Thyroid gland (tissue), 4 donors: ENCODE measurements around the gene COMMD9. TPM values are rescaled to one million over a fixed set of nuclear protein-coding genes. Genes with fewer than 3 reads are reported as not detected.

Source experiments
- DNase-seq, 2 donors: peaks; one replicate each; pipeline ENCODE4 v3.0.0-alpha.2; 2019
- H3K27ac ChIP-seq, 3 donors: fragments of 200-600 bp; sonication (generic); 1 replicate in 2 of 3; 2 replicates in 1 of 3; pipeline ENCODE4 v1.5.1; 2016 to 2019; ENCODE audit warnings: mild to moderate bottlenecking in 1 of 3, moderate library complexity in 1 of 3
- H3K27me3 ChIP-seq: fragments of 200-600 bp; sonication (generic); one replicate; pipeline ENCODE4 v1.5.1; 2019
- H3K36me3 ChIP-seq, 2 donors: fragments of 200-600 bp; sonication (generic); one replicate each; pipeline ENCODE4 v1.5.1; 2016 to 2019
- H3K4me1 ChIP-seq, 2 donors: fragments of 200-600 bp; sonication (generic); one replicate each; pipeline ENCODE4 v1.5.1; 2017 to 2019
- H3K4me3 ChIP-seq, 3 donors: fragments of 200-600 bp; sonication (generic); replicated peaks in 1 of 3; 1 replicate in 2 of 3; 2 replicates in 1 of 3; pipeline ENCODE4 v1.5.1; 2016; ENCODE audit warnings: mild to moderate bottlenecking in 1 of 3
- H3K9me3 ChIP-seq: fragments of 200-600 bp; sonication (generic); one replicate; pipeline ENCODE4 v1.5.1; 2017
- CTCF ChIP-seq, 6 experiments: fragments of 200-600 bp in 3 of 6; fragments of 450-650 bp in 3 of 6; sonication (generic) in 3 of 6; IDR thresholded peaks; one replicate each; pipeline ENCODE4 v1.5.1; 2016 to 2019; ENCODE audit warnings: antibody characterized with exemption in 6 of 6, mild to moderate bottlenecking in 2 of 6, inconsistent platforms in 1 of 6, moderate library complexity in 1 of 6
- POLR2A ChIP-seq, 2 donors: fragments of 450-650 bp; IDR thresholded peaks; one replicate each; pipeline ENCODE4 v1.6.1; 2017; ENCODE audit warnings: antibody characterized with exemption in 2 of 2, mild to moderate bottlenecking in 2 of 2, moderate library complexity in 1 of 2
- WGBS, 2 donors: methylation state at CpG; one replicate each; pipeline ENCODE4 v1.1.5; 2017; 5-methylcytosine and 5-hydroxymethylcytosine counted together
- intact Hi-C: fragments of 100-400 bp; cut with DNase I; formaldehyde crosslinking; loops from one replicate; pipeline ENCODE4 v1.15.1; 2023
- total RNA-seq, 4 donors: library from RNA; depleted of rRNA; stranded (reverse); fragments of >200 nt; gene quantifications; one replicate each; pipeline ENCODE4 v1.2.3, GENCODE V29; 2016

The COMMD9 gene
- total RNA-seq, 4 donors from 2014 or later, result 43.5 to 52.6 (median 51.0) TPM

GRCh38 chr11:36249246-36249645 is 40.0 kb downstream of the COMMD9 start:
- Histone ChIP-seq H3K27ac (no peak overlapping the region), H3K9me3 (no peaks in the 10 kb centered on the region), H3K27me3 (no peaks in the 10 kb centered on the region), H3K4me3 (no peak overlapping the region), H3K36me3 (no peaks in the 10 kb centered on the region), H3K4me1 (no peaks in the 10 kb centered on the region)
- no peak for TF ChIP-seq POLR2A (IDR thresholded peaks at IDR 0.05)
- no peak for TF ChIP-seq CTCF (IDR thresholded peaks at IDR 0.05)
- intact Hi-C loops, result no loop called here
- no peak for DNase-seq
- WGBS, 2 donors, result 74 to 76% methylated on average over 2 of the region's 2 CpGs

- Histone ChIP-seq H3K9me3 (no peaks in the 10 kb centered on the region), H3K27me3 (no peaks in the 10 kb centered on the region), H3K4me3 (no peak overlapping the region), H3K4me1 (no peaks in the 10 kb centered on the region), H3K27ac (no peak overlapping the region), H3K36me3 (no peaks in the 10 kb centered on the region)
- WGBS, 2 donors, result 70 to 78% methylated on average over 4 of the region's 4 CpGs
- intact Hi-C loops, result no loop called here
- no peak for TF ChIP-seq CTCF (IDR thresholded peaks at IDR 0.05)
- no peak for TF ChIP-seq POLR2A (IDR thresholded peaks at IDR 0.05)
- no peak for DNase-seq
These were observed 40.8 kb downstream of the COMMD9 start for GRCh38 chr11:36248436-36248835.

- H3K27me3 ChIP-seq, result no peaks in the 10 kb centered on the region
- intact Hi-C loops, result no loop called here
- H3K9me3 ChIP-seq, result no peaks in the 10 kb centered on the region
- no peaks in the 10 kb centered on the region for H3K36me3 ChIP-seq
- no peak for TF ChIP-seq POLR2A (IDR thresholded peaks at IDR 0.05)
- TF ChIP-seq CTCF (IDR thresholded peaks at IDR 0.05), result no peak
- H3K4me1 ChIP-seq, result no peaks in the 10 kb centered on the region
- 50 to 61% methylated on average over 3 of the region's 3 CpGs for WGBS, 2 donors
- no peak overlapping the region for H3K27ac ChIP-seq
- no peak overlapping the region for H3K4me3 ChIP-seq
- DNase-seq, result no peak
These were observed 41.7 kb downstream of the COMMD9 start for GRCh38 chr11:36247493-36247892.

GRCh38 chr11:36243641-36244040 is 45.6 kb downstream of the COMMD9 start:
- Histone ChIP-seq H3K27me3 (no peaks in the 10 kb centered on the region), H3K36me3 (no peaks in the 10 kb centered on the region), H3K27ac (no peak overlapping the region), H3K4me1 (no peaks in the 10 kb centered on the region), H3K9me3 (no peaks in the 10 kb centered on the region), H3K4me3 (no peak overlapping the region)
- intact Hi-C loops, result no loop called here
- WGBS, 2 donors, result 62 to 68% methylated on average over 1 of the region's 1 CpG
- no peak for DNase-seq
- no peak for TF ChIP-seq CTCF (IDR thresholded peaks at IDR 0.05)
- TF ChIP-seq POLR2A (IDR thresholded peaks at IDR 0.05), result no peak

- no peaks in the 10 kb centered on the region for H3K36me3 ChIP-seq
- H3K27me3 ChIP-seq, result no peaks in the 10 kb centered on the region
- no peaks in the 10 kb centered on the region for H3K9me3 ChIP-seq
- intact Hi-C loops, result no loop called here
- no peaks in the 10 kb centered on the region for H3K4me1 ChIP-seq
- WGBS, 2 donors, result 100% methylated on average over 1 of the region's 1 CpG
- TF ChIP-seq POLR2A (IDR thresholded peaks at IDR 0.05), result no peak
- TF ChIP-seq CTCF (IDR thresholded peaks at IDR 0.05), result no peak
- no peak for DNase-seq
- H3K4me3 ChIP-seq, result no peak overlapping the region
- H3K27ac ChIP-seq, result no peak overlapping the region
These were observed 47.7 kb downstream of the COMMD9 start for GRCh38 chr11:36241497-36241896.
